OCI-LY3 (cell line): Measurements from ENCODE around the gene PWP1.

Source experiments
- EZH2phosphoT487 ChIP-seq: fragments of 200-600 bp; shearing (Covaris generic); IDR thresholded peaks from 2 replicates; pipeline ENCODE4 v1.6.1; 2018; ENCODE audit warnings: antibody characterized with exemption, mixed run types, low read depth
- TF ChIP-seq, protein P1 (sequence below): fragments of 200-600, 300-600 bp; sonication (generic); IDR thresholded peaks from 2 replicates; pipeline ENCODE4 v1.5.1; 2014; ENCODE audit warnings: antibody characterized with exemption, low read length, low read depth

GRCh38 chr12:107748472-107748871 lies 62.9 kb downstream of the PWP1 start:
- TF ChIP-seq, protein P1, sequence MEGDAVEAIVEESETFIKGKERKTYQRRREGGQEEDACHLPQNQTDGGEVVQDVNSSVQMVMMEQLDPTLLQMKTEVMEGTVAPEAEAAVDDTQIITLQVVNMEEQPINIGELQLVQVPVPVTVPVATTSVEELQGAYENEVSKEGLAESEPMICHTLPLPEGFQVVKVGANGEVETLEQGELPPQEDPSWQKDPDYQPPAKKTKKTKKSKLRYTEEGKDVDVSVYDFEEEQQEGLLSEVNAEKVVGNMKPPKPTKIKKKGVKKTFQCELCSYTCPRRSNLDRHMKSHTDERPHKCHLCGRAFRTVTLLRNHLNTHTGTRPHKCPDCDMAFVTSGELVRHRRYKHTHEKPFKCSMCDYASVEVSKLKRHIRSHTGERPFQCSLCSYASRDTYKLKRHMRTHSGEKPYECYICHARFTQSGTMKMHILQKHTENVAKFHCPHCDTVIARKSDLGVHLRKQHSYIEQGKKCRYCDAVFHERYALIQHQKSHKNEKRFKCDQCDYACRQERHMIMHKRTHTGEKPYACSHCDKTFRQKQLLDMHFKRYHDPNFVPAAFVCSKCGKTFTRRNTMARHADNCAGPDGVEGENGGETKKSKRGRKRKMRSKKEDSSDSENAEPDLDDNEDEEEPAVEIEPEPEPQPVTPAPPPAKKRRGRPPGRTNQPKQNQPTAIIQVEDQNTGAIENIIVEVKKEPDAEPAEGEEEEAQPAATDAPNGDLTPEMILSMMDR, result no peak
- TF ChIP-seq EZH2phosphoT487, result no peak
